IPS-NIHi7 (cell line): ENCODE data around the gene DNASE2.

ENCODE experiments used
- DNase-seq: peaks from one replicate; pipeline ENCODE4 v3.0.0; 2012; ENCODE audit warnings: mixed read lengths; ENCODE audit errors: extremely low spot score

Gene DNASE2

DNA sequence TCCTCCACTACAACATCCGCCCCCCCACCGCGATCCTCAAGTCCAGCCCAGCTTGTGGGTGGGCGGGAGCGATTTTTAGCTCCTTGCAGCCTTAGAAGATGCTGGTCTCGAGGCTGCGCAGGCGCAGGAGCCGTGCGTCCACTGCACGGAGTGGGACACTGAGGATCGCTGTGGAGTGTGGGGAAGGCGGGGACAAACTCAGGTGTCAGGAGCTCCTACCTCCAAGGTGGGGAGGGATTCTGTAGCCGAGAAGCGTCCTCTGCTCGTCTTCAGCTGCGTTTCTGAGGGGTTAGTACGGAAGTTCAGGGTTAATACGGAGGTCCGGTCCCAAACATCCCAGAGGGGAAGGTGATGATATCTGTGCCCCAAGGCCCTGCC, 46.7 kb downstream of the DNASE2 start, which contains the start of gene RTBDN:
Gene RTBDN, minus strand, starts transcription at position 14 of the 378 bp plus-strand sequence. CDS start 4,600 bp downstream, outside the sequence.
- DNase-seq, result no peak

DNA sequence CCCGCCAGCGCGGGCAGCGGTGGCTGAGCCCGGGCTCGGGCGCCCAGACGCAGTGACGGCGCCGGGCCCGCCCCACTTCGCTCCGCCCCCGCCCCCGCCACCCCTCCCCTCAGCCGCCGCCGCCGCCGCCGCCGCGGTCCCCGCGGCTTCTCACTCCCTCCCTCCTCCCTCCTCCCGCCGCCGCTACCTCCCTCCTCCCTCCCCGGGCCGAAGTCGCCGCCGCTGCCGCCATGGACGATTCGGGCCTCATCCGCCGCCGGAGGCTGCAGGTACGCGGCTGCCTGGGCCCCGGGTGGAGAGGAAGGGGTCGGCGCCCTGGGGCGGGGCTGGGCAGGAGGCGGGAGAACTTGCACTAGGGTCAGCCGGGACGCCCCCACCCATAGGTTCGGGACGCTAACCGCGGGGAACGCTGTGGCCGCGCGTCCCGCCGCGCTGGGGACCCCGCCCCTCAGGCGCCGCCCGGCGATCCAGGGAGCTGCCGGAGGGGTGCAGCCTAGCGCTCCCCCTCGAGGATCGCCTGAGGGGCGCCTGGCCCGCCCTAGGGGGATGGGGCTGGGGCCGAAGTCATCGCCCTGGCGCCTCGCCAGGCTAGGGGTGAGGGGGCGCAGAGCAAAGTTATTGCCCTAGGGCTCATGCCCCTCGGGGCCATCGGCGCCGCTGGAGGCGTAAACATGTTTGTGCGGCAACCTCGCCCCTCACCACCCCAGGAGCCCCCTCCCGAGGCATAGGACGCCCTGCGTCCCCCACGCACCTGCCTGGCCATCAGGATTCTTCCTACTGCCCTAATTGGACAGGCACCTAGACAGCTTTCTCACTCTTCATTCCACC, 47.3 kb downstream of the DNASE2 start:
- peak; percentile 67 for DNase-seq

DNA sequence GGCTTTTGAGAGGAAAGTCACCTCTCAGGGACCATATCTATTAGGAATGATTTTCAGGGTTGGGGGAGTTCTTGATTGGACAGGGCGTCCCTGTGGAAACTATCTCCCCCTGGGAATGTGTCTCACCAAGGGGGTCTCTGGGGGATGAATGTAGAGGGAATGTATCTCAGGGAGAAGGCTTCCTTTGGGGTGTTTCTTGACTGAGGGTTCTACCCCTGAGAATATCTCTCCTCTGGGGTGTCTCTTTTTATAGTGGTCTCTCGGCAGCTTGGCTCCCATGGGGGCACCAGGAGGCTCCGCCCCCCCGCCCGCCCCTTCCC, 47.9 kb downstream of the DNASE2 start:
- no peak for DNase-seq

DNA sequence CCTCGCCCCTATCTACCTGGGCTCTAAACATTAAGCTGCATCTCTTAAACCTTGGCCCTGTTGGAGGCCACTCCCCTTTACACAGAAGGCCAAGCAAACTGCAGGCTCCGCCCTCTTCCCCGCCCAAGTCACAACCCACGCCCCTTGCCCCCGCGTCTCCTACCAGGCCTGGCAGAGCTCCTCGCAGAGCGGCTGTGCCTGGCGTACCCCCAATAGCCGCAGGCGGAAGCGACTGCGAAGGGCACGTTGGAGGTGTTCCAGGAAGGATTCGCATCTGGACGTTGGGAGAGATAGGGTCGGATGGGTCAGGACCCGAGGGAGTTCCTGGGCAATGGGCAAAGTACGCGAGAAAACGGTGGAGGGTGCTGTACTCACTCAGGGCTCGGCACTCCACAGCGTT, 52.8 kb downstream of the DNASE2 start:
- peak; percentile 75 for DNase-seq

DNA sequence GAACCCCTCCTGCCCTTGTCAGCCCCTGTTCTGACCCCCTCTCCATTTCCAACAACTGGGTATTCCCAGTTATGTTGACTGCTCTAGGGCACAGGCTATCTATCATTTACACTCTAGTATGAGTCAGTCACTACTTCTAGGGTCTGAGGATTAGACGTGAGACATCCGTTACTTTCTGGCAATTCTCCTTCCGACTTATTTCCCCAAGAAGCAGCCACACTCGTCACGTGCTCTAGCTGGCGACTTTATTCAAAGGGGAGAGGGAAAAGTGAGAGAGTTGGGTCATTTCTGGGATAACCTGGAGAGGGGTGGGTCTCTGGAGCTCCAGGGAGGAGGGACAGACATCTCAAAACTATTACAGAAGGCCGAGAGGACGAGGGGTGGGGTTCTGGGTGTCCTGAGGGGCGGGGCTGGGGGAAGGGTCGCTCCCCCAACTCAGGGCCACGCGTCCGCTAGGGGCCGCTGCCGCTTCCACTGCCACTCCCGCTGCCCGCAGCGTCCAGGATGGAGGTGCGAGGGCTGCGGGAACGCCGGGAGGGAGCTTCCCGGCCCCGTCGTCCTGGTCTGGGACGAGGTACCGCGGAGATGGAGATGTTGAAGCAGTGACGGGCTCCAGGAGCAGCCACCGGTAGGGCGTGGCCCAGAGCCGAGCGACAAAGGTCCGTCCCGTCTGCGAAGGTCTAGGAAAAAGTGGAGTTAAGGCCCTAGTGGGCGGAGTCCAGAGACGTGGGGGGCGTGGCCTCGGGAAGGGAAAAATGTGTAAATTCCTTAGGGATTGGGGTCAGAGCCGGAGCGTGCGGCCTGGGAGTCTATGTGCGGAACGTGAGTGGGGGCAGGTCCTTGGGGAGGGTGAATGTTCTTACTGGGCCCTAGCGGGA, 55.8 kb downstream of the DNASE2 start:
- DNase-seq, result peak; percentile 95
